ENCODE data around the gene CTNNB1.

- TF ChIP-seq CTCF (IDR thresholded peaks at IDR 0.05; ENCODE audit: low read length) (no peak), EZH2phosphoT487 (IDR thresholded peaks at IDR 0.05; ENCODE audit: low read length) (no peak)
These were observed 2.9 kb downstream of the CTNNB1 start for GRCh38 chr3:41202075-41202833.

All from MM.1S (cell line).